HFF-Myc (cell line): ENCODE measurements around the gene ABHD1.

Experiments
- DNase-seq: peaks from one replicate; pipeline ENCODE4 v3.0.0-alpha.2; 2011; ENCODE audit warnings: low read depth; ENCODE audit errors: extremely low read depth
- H3K4me3 ChIP-seq: replicated peaks from 2 replicates; pipeline ENCODE4 v1.5.1; 2011; ENCODE audit warnings: low read depth, mild to moderate bottlenecking, control low read depth, low read length
- CTCF ChIP-seq: IDR thresholded peaks from 2 replicates; pipeline ENCODE4 v1.5.1; 2012; ENCODE audit warnings: mild to moderate bottlenecking, low read depth, low read length, control low read depth; ENCODE audit errors: missing control alignments

Gene ABHD1

GRCh38 chr2:27143285-27143684 lies 19.7 kb downstream of the ABHD1 start:
- DNase-seq, result no peak
- no peak overlapping the region for H3K4me3 ChIP-seq
- no peak for TF ChIP-seq CTCF

- TF ChIP-seq CTCF, result no peak
- no peak overlapping the region for H3K4me3 ChIP-seq
- no peak for DNase-seq
These were observed 22.1 kb downstream of the ABHD1 start for GRCh38 chr2:27145682-27146081.

- no peak for TF ChIP-seq CTCF
- DNase-seq, result no peak
- H3K4me3 ChIP-seq, result no peak overlapping the region
These were observed 24.3 kb downstream of the ABHD1 start for GRCh38 chr2:27147935-27148334.

- TF ChIP-seq CTCF, result no peak
- no peak within 1 kb of the TSS for H3K4me3 ChIP-seq
These were observed 25.3 kb downstream of the ABHD1 start, which contains the start of gene TCF23 for GRCh38 chr2:27148801-27149439. Gene TCF23, plus strand, starts transcription at chr2:27149004. Its CDS starts 130 bp downstream, at chr2:27149134.

GRCh38 chr2:27149570-27150405 lies 26.2 kb downstream of the ABHD1 start:
- no peak for TF ChIP-seq CTCF
- H3K4me3 ChIP-seq, result no peak overlapping the region
- DNase-seq, result no peak

More at GRCh38 chr2:27148801-27149439, 25.3 kb downstream of the ABHD1 start, which contains the start of gene TCF23:
- no peak for DNase-seq

GRCh38 chr2:27150639-27151230 lies 27.1 kb downstream of the ABHD1 start:
- H3K4me3 ChIP-seq, result no peak overlapping the region
- no peak for TF ChIP-seq CTCF
- no peak for DNase-seq
